ENCODE data around the gene INTS7.
"Not testable (repeated sequence)": the region's sequence is repeated elsewhere in the genome, so short reads cannot be mapped to it uniquely, and the experiment has no call there.

Gene INTS7

DNA sequence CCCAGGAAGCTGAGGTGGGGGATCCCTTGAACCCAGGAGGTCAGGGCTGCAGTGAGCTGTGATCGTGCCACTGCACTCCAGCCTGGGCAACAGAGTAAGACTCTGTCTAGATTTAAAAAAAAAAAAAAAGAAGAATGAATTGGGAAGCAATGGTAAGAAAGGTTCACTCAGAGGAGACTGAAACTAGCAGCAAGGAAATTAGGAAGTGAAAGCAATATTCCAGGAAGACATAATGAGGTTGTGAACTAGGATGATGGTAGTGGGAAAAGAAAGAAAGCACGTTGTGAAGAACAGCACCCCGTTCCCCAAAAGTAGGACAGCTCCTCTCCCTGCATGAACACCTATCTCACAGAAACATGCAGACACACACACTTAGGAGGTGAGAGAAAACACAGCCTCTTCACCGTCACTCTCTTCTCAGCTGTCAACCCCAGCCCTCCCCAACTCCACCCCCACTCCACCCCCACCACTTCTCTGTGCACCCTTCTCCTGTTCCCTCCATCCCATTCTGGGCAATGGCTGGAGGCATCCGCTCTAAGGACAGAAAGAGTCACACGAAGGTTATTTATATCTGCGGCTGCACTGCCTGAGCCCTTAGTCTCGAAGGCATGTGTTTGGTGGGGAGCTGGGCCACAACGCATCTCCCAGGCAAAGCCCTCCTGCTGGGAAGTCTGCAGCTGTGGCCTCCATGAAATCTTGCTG lies 103.0 kb downstream of the INTS7 start:
- DNase-seq, result no peak

DNA sequence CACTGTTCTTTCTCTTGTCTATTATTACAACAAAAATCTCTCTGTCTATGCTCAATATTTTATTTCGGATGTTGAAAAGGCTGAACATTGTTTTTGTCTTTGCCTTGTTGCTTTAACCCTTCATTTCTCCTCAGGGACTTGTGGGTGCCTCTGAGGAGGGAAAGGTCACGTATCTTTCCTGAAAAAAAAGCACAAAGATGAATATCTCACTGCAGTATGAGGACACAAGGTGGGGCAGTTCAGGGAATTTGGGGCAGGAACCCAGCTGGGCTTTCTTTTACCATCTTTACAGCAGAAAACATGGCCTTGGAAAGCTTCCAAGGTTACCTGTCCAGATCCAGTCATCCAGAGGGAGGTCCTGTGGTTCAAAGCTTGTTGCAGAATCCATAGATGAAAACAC lies 105.7 kb downstream of the INTS7 start:
- no peak for DNase-seq

- peak; percentile 13 for DNase-seq
These were observed 106.2 kb downstream of the INTS7 start for GRCh38 chr1:211928993-211929637.

DNA sequence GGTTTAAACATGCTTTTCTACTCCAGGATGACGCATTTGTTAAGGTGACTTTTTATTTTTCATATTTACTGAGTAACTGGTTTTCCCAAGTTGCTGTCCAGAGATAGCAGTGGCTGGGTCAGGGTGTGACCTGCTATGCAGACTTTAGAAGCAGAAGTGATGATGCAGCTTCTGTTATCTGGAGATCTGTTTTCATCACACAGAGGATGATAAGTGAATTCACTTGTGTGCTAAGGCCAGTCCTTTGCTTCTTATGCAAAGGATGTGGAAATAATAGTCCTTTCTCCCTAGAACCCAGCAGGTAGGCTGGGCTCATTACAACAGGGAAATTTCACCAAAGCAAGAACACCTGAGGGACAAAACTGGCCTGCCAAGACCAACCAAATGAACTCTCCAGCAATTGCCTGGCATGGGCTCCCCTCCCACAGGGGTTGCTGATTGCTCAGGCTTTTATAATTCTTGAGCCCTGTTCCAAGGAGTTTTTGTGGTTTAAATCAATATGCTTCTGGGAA lies 107.0 kb downstream of the INTS7 start:
- no peak for DNase-seq

- DNase-seq, result no peak
These were observed 110.3 kb downstream of the INTS7 start for GRCh38 chr1:211925016-211925415.

GRCh38 chr1:211924256-211924655 lies 111.1 kb downstream of the INTS7 start:
- no peak for DNase-seq

- DNase-seq, result no peak
These were observed 112.3 kb downstream of the INTS7 start for GRCh38 chr1:211923095-211923494.

GRCh38 chr1:211921579-211922095 lies 113.7 kb downstream of the INTS7 start:
- no peak for DNase-seq

DNA sequence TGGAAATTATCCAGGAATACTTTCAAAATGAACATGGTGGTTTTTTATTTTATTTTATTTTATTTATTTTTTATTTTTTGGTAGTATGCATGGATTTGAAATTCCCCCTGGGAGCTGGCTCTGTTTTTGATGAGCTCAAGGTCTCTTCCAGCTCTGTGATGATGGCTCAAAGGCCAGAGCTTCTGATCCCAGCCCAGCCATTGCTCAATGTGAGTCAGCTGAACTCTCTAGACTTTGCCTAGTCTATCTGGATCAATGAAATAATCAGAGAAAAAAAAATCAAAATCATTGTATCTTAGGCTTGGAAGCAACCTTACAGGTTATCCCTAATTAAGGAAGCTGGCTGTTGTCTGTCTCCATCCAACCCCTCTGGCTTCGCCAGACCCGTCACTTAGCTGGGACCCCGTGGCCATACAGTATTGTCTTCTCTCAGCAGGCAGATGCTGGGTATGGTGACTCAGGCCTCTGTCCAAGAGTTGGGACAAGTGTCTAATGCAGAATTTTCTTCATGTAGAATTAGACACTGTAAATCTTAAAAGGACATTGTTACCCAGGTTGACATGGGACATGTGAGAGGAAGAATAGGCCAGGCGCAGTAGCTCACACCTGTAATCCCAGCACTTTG lies 114.6 kb downstream of the INTS7 start:
- peak; percentile 7 for DNase-seq

GRCh38 chr1:211920141-211920572 lies 115.2 kb downstream of the INTS7 start:
- peak; percentile 34 for DNase-seq

DNA sequence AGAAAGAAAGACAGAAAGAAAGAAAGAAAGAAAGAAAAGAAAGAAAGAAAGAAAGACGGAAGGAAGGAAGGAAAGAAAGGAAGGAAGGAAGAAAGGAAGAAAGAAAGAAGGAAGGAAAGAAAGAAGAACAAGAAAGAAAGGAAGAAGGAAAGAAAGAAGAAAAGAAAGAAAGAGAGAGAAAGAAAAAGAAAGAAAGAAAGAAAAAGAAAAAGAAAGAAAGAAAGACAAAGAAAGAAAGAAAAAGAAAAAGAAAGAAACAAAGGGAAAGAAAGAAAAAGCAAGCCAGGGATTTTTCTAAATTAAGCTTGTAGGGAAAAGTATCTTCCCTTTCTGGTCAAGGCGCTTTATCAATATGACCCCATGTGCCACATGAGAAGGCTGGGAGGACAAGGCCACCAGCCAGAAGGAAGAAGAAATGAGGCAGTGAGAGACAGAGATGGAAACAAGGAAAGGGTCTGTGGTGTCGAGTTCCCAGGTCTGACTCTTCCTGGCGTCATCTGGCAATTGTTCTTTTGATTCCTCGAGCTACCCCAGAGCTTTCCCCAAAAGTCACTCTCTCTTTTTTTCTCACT lies 116.4 kb downstream of the INTS7 start:
- DNase-seq, result no peak

DNA sequence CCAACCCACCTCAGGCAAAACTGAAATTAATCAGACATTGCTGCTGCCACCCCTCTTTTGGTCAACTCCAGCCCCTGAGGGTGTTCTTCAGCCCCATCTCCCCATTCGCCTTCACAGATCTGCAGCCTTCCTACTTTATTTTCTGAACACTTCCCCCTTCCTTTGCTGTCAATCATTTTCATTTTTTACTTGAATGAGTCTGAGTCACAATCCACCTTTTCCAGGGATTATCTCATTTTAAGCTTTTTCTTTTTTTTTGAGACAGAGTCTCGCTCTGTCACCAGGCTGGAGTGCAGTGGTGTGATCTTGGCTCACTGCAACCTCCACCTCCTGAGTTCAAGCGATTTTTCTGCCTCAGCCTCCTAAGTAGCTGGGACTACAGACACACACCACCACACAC lies 118.9 kb downstream of the INTS7 start:
- DNase-seq, result not testable (repeated sequence)

DNA sequence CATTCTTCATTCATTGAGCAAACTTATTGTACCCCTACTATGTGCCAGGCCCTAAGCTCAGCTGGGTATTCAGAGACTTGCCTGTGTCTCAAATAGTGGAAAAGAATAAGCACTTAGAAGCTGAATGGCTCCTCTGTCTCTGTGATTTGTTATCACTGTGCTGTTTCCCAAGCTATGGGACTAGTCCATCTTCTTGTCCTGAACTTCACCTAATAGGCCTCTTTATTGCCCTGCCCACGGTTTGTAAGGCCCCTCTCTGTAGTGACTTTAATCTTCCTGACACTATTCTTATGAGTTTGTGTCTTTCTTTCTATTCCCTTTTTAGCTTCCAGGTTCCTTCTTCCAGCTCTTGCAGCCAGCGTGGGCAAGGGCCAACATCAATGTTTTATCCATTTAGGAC lies 119.4 kb downstream of the INTS7 start:
- no peak for DNase-seq

DNA sequence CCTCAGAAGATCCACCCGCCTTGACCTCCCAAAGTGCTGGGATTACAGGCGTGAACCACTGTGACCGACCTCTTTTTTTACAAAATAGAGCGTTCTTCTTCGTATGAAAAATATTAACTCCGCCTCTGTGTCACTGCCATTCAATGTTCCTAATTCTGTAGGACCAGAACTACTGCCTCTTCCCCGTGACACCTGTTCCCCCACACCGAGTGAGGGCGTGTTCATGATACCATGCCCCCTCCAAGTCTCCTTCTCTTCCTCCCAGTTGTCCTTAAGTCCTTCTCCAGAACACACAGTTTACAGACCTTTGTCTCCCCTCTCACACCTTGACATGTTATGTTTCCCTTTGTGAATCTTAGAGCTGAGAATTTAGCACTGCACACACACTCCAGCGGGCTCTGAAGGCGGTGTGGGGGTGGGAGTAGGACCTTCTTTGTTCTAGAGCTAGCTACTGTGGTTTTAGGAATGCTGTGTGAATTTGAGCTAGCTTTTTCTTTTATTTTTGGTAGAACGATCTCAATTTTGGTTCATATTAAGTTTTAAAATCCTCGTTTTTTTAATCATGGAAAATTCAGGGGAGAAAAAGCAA lies 122.4 kb downstream of the INTS7 start:
- DNase-seq, result no peak

- DNase-seq, result no peak
These were observed 123.3 kb downstream of the INTS7 start for GRCh38 chr1:211912038-211912437.

DNA sequence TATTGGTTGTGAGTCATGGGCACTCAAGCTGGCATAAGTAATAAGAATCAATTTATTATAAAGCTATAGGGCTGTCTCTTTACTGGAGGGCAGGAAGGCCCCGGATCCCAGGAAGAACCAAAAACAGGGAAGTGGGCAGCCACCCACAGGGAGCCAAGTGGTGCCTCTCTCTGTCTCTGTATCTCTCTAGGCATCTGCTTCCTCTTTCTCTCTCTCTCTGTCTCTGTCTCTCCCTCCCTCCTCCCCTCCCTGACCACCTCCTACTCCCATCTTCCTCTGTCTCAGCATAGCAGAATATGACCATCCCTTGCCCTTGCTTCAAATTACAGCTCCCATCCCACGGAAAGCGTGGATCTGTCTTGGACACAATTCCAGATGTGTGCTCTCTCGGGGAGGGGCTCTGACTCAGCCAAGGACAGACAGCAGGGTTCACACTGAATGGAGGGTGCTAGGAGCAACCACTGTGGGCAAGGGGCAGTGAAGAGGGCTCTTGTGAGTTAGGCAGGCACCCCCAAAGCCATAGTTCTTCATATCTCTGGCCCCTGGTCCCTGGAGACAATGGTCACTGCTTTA lies 124.4 kb downstream of the INTS7 start:
- no peak for DNase-seq

DNA sequence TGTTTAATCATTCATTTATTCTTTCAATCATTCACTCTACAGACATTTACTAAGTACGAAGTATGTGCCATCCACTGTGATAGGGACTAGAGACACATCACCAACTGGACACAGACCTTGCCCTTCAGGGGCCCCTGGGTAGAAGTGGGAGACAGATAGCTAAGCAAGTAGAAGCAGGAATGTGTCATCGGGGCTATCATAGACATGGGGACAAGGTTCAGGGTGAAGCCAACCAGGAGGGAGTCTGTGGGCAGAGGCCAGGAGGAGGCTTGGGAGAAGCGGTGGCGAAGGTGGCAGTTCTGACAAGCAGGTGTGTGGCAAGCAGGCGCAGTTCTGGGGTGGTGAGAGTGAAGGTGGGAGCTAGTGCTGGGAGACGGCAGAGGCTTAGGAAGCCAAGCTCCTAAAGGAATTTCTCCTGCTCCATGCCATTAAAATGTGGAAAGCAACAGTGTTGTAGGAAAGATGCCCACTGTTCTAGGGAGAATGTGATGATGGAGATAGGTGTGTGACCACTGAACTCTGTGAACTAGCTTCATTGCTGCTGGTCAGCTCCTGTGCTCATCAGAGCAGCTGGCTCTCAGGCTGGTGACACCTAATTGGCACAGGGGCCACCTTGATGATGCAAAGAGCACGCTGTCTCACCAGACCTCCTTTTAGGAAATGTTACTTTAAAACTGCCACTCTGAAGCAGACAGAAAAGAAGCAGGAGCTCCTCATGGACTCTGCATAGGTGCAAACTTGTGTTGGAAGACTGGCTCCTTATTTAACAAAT lies 125.1 kb downstream of the INTS7 start:
- no peak for DNase-seq

GRCh38 chr1:211909395-211909794 lies 126.0 kb downstream of the INTS7 start:
- no peak for DNase-seq

GRCh38 chr1:211908951-211909350 lies 126.4 kb downstream of the INTS7 start:
- no peak for DNase-seq

- DNase-seq, result no peak
These were observed 126.9 kb downstream of the INTS7 start for GRCh38 chr1:211908453-211908852.

GRCh38 chr1:211903490-211904245 lies 131.7 kb downstream of the INTS7 start:
- no peak for DNase-seq

Measured in fibroblast of skin of right quadriceps (primary cell).